DOHH2 (cell line): ENCODE measurements around the gene SLC6A13.

Experiments
- H3F3A ChIP-seq: fragments of 200-600 bp; sonication (generic), shearing (Covaris generic); 2 replicates; pipeline ENCODE4 v1.6.0; 2016; ENCODE audit warnings: antibody characterized with exemption, mild to moderate bottlenecking; ENCODE audit not compliant: control insufficient read depth, insufficient read depth
- H3K27ac ChIP-seq: fragments of 200-600 bp; sonication (generic); 2 replicates; pipeline ENCODE4 v1.5.1; 2014; ENCODE audit warnings: low read depth, mild to moderate bottlenecking, low read length, moderate library complexity
- H3K27me3 ChIP-seq: fragments of 200-600 bp; sonication (generic); 2 replicates; pipeline ENCODE4 v1.6.1; 2014; ENCODE audit warnings: mild to moderate bottlenecking, low read length, mixed read lengths; ENCODE audit not compliant: control insufficient read depth
- H3K36me3 ChIP-seq: fragments of 200-600 bp; sonication (generic); 2 replicates; pipeline ENCODE4 v1.6.1; 2014; ENCODE audit warnings: mild to moderate bottlenecking, low read length, moderate library complexity, mixed read lengths; ENCODE audit not compliant: control insufficient read depth
- H3K4me1 ChIP-seq: fragments of 200-600 bp; sonication (generic); 2 replicates; pipeline ENCODE4 v1.6.1; 2014; ENCODE audit warnings: mild to moderate bottlenecking, low read length, mixed read lengths; ENCODE audit not compliant: control insufficient read depth
- H3K4me2 ChIP-seq: fragments of 200-600 bp; sonication (generic); 2 replicates; pipeline ENCODE4 v1.6.0; 2014; ENCODE audit warnings: mild to moderate bottlenecking, low read length, moderate library complexity
- H3K4me3 ChIP-seq: fragments of 200-600 bp; sonication (generic); 2 replicates; pipeline ENCODE4 v1.5.1; 2014; ENCODE audit warnings: mild to moderate bottlenecking, low read length, mixed read lengths
- H3K79me2 ChIP-seq: fragments of 200-600 bp; sonication (generic); 2 replicates; pipeline ENCODE4 v1.6.1; 2014; ENCODE audit warnings: mild to moderate bottlenecking, low read length, mixed read lengths; ENCODE audit not compliant: control insufficient read depth
- H3K9me2 ChIP-seq: fragments of 200-600 bp; sonication (generic); replicated peaks from 2 replicates; pipeline ENCODE4 v1.6.1; 2014; ENCODE audit warnings: mild to moderate bottlenecking, low read length, mixed read lengths; ENCODE audit not compliant: control insufficient read depth
- H3K9me3 ChIP-seq: fragments of 200-600 bp; sonication (generic); 2 replicates; pipeline ENCODE4 v1.6.1; 2014; ENCODE audit warnings: antibody characterized with exemption, low read length, mixed read lengths; ENCODE audit not compliant: control insufficient read depth, insufficient read depth
- H4K20me1 ChIP-seq: fragments of 200-600 bp; sonication (generic); 2 replicates; pipeline ENCODE4 v1.6.0; 2014; ENCODE audit warnings: low read depth, mild to moderate bottlenecking, antibody characterized with exemption, low read length, moderate library complexity; ENCODE audit not compliant: control insufficient read depth, insufficient read depth
- CTCF ChIP-seq: fragments of 200-600 bp; sonication (generic); IDR thresholded peaks from one replicate; pipeline ENCODE4 v1.5.1; 2014; ENCODE audit warnings: antibody characterized with exemption, mild to moderate bottlenecking, low read depth, low read length; ENCODE audit not compliant: poor library complexity, severe bottlenecking
- EZH2phosphoT487 ChIP-seq: fragments of 200-600 bp; sonication (generic); IDR thresholded peaks from 2 replicates; pipeline ENCODE4 v1.6.1; 2017; ENCODE audit warnings: borderline replicate concordance, mild to moderate bottlenecking, antibody characterized with exemption, low read length, moderate library complexity, mixed read lengths

The SLC6A13 gene

DNA sequence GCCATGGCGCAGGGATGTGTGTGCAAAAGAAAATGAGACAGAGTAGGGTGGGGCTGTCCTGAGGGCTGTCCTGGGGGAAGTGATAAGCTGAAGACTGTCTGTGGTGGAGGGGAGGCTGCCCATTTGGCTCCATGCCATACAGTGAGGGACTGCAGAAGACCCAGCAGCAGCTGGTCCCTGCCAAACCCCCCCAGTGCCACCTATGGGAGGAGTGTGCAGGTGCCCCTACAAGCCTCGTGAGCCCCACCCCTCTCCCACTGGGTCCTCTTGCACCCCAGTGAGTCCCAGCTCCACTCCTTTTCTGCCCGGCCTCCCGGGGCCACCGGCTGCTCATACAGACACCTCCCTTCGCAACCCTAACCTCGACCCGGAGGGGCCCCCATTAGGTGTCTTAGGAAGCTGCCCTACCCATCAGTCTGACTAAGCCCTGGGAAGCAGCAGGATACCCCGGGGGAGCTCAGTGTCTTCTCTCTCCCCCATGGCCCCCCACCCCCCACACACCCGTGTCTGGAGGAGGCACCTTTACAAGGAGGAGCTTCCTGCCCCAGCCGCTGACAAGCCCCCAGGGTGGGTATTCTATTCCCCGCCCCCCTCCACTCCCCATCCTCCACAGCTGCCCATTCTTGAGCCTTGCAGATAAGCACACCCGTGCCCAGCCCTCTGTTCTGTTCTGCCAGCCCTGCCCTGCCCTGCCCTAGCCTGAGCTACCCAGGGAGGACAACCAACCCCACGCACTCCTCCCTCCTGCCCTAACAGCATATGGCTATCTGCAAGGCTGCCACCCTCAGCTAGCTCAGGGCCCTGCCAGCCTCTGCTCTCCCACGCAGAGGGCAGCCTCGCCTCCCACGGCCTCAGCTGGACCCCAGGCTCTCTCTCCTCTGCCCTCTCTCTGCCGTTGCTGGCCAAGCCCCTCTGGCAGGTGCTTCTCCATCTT, 90.6 kb downstream of the SLC6A13 start:
- no peaks in the 10 kb centered on the region for H4K20me1 ChIP-seq
- no peak overlapping the region for H3K4me3 ChIP-seq
- H3K9me3 ChIP-seq = no peaks in the 10 kb centered on the region
- no peak overlapping the region for H3K27ac ChIP-seq
- no peaks in the 10 kb centered on the region for H3K9me2 ChIP-seq
- no peaks in the 10 kb centered on the region for H3K4me1 ChIP-seq
- H3K27me3 ChIP-seq = no peaks in the 10 kb centered on the region
- no peaks in the 10 kb centered on the region for H3K79me2 ChIP-seq
- no peaks in the 10 kb centered on the region for H3F3A ChIP-seq
- H3K4me2 ChIP-seq = no peak overlapping the region
- no peaks in the 10 kb centered on the region for H3K36me3 ChIP-seq
- no peak for TF ChIP-seq CTCF
- TF ChIP-seq EZH2phosphoT487 = no peak

DNA sequence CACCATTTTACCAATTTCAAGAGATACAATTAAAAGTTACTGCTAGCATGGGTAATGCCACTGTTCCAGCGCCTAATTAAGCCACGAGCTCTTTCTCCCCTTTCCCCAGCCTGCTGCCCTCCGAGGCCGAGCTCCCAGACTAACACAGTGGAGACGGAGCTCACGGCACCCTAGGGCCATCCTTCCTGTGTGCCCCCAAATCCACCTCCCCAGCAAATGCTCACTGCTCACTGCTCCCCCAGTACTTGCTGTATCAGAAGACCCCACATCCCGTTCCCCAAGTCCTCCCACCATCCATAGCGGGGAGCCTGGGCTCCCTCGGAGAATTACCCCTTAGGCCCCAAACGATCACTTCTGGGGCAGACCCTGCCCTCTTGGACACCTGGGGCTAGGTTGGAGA, 91.4 kb downstream of the SLC6A13 start:
- no peak overlapping the region for H3K4me2 ChIP-seq
- no peak for TF ChIP-seq EZH2phosphoT487
- no peak for TF ChIP-seq CTCF
- H3K27me3 ChIP-seq = no peaks in the 10 kb centered on the region
- no peaks in the 10 kb centered on the region for H3F3A ChIP-seq
- H3K9me2 ChIP-seq = no peaks in the 10 kb centered on the region
- no peaks in the 10 kb centered on the region for H3K9me3 ChIP-seq
- no peak overlapping the region for H3K4me3 ChIP-seq
- no peaks in the 10 kb centered on the region for H3K79me2 ChIP-seq
- H3K4me1 ChIP-seq = no peaks in the 10 kb centered on the region
- no peak overlapping the region for H3K27ac ChIP-seq
- H4K20me1 ChIP-seq = no peaks in the 10 kb centered on the region
- no peaks in the 10 kb centered on the region for H3K36me3 ChIP-seq
